HG03571 (cell line): ENCODE data around the gene ASB18.

Experiments
- ATAC-seq: cut with Tn5 transposase; IDR thresholded peaks from one replicate; pipeline ENCODE4 v1.9.1; 2021; ENCODE audit not compliant: unreplicated experiment

Gene ASB18

GRCh38 chr2:236164201-236164924, 99.8 kb downstream of the ASB18 start:
- no peak for ATAC-seq

- ATAC-seq: no peak
These were observed 100.6 kb downstream of the ASB18 start for GRCh38 chr2:236163471-236164200.

GRCh38 chr2:236162882-236163470, 101.2 kb downstream of the ASB18 start:
- no peak for ATAC-seq

GRCh38 chr2:236162031-236162845, 102.0 kb downstream of the ASB18 start:
- no peak for ATAC-seq

DNA sequence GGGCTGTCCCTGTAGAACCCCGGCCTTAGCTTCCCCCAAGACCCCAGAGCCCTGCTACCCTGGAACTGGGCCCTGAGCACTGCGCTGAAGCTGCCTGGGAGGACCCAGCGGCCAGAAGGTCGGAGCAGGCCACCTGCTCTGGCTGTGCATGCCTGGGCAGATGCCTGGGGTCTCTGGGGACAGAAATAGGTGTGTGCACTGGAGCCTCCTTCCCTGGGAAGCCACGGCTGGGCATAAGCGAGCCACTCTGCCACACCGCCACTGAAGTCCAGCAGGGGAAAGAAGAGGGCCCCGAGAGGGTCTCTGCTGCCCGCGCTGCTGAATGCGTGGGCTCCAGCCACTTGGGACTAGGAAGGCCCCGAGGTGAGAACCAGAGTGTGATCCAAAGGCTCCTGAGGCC, 102.7 kb downstream of the ASB18 start:
- no peak for ATAC-seq

- no peak for ATAC-seq
These were observed 103.1 kb downstream of the ASB18 start for GRCh38 chr2:236161082-236161462.

DNA sequence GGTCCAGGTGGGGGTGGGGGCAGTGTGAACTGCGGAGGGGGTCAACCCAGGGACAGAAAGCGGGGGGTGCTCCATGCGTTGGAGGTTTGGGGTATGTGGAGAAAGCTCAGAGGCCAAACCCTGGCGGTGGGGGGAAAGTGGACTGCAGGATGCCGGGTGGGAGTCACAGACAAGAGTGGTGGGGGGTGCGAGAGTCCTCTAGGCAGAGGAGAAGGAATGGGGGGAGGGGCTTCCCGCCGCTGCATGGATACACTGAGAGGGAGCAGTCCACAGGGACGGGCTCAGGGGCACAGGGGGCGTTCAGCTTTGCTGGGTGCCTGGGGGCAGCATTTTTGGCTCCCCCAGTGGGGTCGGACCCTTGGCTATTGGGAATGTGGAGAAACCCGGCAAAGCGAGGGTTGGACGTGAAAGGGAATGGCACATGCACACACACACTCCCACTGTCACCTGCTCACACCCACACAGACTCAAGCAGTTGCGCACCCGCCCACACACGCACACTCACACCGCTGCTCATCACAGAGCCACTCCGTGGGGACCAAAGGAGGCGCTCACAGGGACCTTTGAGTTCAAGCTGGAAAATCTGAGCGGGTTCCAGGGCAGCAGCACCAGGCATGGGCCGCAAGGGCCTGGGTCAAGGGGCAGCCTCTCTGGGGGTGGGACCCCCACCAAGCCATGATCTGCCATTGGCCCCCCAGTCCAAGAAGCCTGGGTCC, 103.7 kb downstream of the ASB18 start:
- no peak for ATAC-seq

DNA sequence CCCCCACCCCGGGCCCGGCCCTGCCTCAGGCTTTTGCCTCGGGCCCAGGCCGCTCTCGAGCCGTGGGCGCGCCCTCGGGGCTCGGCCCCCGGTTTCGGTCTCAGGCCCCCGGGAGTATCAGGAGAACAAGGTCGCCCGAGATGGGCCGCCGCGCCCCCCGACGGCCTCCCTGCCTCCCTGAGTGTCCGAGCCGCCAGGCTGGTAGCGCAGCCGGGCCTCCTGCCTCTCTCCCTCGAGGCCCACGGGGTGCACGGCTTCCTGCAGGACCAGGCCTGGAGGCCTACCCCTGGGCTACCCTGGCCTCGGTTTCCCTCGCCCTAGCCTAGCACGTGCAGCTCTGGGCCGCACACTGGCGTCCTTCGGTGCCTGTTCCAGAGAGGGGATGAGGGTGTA, 104.4 kb downstream of the ASB18 start:
- no peak for ATAC-seq

DNA sequence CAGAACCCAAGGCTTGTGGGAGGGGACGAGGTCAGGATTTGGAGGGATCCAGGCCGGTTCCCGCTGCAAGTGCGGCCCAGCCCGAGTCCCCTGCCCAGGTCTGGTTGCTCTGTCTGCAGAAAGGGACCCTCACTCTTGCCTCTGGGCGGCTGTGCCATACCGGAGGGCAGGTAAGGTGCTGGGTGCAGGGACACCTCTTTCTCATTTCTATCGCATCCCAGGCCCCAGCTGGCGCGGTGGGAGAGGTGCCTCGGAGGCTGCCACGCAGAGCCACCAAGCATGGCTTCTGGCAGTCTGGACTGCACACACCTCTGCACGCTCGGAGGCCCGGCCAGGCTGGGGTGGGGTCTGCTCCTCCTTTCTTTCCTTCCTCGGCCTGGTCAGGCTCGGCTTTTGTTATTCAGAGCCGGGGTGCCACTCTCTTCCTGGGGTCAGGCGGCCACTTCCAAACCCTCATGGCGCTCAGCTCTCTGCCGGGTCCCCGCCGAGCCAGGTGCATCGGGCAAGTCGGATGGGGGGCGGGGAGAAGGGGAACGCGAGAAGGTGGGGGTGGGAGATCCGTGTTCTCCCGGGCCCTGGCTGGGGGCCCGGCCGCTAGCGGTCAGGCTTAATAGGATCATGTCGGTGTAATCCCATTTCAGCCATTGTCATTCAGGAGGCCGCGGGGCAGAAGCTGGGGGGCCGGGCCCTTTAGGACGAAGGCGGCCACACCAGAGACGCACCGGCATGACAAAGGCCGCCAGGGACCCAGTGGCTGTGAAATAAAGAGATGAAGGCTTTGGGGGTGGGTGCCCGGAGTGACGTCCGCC, 105.0 kb downstream of the ASB18 start:
- no peak for ATAC-seq

DNA sequence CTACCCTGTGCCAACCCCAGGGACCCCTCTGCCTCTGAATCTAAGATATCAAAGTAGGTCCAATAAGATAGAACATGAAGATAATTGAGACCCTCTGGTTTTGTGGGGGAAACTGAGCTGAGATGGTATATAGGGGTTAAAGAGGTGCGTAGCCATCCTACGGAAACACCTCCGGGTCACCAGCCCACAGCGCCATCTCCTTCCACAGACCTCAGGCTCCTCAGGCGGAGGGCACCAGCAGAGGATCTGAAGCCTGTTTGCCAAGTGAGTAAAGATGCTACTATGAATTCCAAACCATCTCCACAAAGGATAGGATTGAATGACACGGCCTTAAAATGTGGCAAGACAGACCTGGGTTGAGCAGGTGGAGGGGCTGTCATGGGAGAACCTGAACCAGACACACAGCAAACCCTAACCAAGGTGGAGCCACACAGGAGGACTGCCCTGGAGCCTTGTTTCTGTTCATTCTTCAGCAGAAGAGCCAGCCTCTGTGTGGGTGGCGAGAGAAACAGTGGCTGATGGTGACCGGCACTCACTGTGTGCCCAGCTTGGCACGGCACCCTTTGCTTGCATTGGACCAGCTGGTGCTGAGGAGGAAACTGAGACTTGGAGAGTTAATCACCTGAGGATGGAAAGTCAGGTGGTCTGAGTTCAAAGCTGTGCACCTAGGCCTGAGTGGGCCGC, 106.2 kb downstream of the ASB18 start:
- ATAC-seq: no peak

DNA sequence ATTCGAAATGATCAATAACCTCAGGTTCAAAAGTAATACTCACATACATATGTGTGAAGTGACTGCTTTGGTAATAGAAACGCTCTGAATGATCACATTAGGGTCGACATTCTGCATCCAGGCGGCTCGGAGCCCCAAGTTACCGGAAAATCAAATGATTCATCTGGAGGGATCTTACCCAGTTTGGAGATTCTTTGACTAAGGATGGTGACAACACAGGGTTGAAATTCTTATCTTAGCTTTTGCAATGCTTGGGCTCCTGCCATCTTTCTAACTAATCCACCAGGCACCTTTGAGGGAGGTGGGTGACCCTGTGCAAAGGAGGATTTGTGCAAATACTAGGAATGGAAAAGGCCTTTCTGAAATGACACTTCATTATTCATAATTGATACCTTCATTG, 106.8 kb downstream of the ASB18 start:
- ATAC-seq: no peak

GRCh38 chr2:236156860-236157194, 107.4 kb downstream of the ASB18 start:
- ATAC-seq: no peak

DNA sequence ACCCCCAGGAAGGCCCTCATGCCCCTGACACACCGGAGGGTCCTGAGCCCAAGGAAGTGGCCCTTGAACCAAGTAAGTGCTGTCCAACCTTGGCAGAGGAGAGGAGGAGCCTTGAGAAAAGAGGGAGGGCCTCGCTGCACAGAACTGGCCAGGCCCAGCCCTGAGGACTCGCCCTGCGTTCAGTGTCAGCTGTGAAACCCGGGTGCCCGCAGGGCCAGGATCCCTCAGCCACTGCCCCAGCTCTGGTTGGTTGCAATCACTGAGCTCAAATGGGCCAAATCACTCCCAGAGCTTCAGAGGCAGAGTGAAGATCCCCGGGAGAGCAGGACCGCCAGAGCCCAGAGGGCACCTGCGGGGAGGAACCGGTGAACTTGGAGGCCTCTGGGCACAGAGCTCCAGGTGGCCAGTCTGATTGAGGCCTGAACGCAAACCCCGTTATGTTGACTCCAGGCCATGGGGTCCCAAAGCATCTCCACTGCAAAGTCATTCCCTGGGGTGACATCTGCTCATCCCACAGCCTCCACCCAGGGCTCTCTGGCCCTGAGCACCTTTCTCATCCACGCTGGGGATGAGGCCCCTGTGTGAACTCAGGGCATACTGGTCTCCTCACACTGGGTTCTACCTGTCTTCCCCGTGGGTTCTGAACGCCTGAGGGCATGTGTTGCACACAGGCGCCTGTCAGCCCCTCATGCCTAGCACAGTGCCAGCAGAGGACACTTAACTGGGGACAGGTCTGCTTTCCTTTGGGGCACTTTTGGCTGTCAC, 107.9 kb downstream of the ASB18 start:
- no peak for ATAC-seq

- no peak for ATAC-seq
These were observed 108.8 kb downstream of the ASB18 start for GRCh38 chr2:236155406-236155805.

GRCh38 chr2:236146436-236146835, 117.8 kb downstream of the ASB18 start:
- no peak for ATAC-seq

DNA sequence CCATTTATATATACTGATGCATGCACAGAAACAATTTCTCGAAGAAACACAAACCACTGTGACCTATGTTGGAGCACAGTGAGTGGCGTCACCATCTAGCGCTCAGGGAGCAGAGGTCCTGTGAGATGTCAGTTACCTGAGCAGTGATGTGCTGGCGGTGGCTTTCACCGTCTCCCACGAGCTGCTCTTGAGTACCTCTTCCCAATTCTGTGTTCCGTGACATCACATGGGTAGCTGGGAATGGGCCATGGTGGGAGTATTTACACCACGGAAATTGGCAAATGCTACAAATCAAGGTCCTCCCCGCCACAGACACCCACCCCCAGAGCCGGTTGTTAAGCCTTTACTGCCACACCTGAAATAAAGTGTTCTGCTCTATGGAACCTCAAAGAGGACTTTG, 120.4 kb downstream of the ASB18 start:
- ATAC-seq: no peak
